Fibroblast of pulmonary artery (primary cell): ENCODE measurements around the gene ZNF32.

Experiments
- DNase-seq: peaks from one replicate; pipeline ENCODE4 v3.0.0-alpha.2; 2010; ENCODE audit warnings: low read depth
- H3K4me3 ChIP-seq: replicated peaks from 2 replicates; pipeline ENCODE4 v1.5.1; 2011; ENCODE audit warnings: low read depth, mild to moderate bottlenecking, control low read depth, low read length, moderate library complexity
- CTCF ChIP-seq: IDR thresholded peaks from 2 replicates; pipeline ENCODE4 v1.5.1; 2011; ENCODE audit warnings: mild to moderate bottlenecking, control low read depth, low read length, inconsistent platforms; ENCODE audit errors: missing control alignments

Gene ZNF32

GRCh38 chr10:43692051-43692825 is 43.6 kb upstream of the ZNF32 start:
- no peak overlapping the region for H3K4me3 ChIP-seq
- peak; percentile 96 for DNase-seq
- TF ChIP-seq CTCF: no peak

- TF ChIP-seq CTCF: peak; percentile 34
- no peak overlapping the region for H3K4me3 ChIP-seq
- peak; percentile 67 for DNase-seq
These were observed 42.8 kb upstream of the ZNF32 start for GRCh38 chr10:43691485-43691884.

GRCh38 chr10:43689955-43690771 is 41.5 kb upstream of the ZNF32 start:
- peak; percentile 52 for TF ChIP-seq CTCF
- peak; percentile 85 for DNase-seq
- peak overlapping the region; percentile 59 for H3K4me3 ChIP-seq

GRCh38 chr10:43689618-43689954 is 40.9 kb upstream of the ZNF32 start:
- peak overlapping the region; percentile 42 for H3K4me3 ChIP-seq
- DNase-seq: peak; percentile 49
- TF ChIP-seq CTCF: no peak

GRCh38 chr10:43689007-43689491 is 40.4 kb upstream of the ZNF32 start:
- H3K4me3 ChIP-seq: no peak overlapping the region
- no peak for TF ChIP-seq CTCF
- DNase-seq: no peak

- no peak for DNase-seq
- TF ChIP-seq CTCF: no peak
These were observed 39.7 kb upstream of the ZNF32 start for GRCh38 chr10:43688348-43688892.

More at GRCh38 chr10:43688348-43688892, 39.7 kb upstream of the ZNF32 start:
- H3K4me3 ChIP-seq: no peak overlapping the region
